HG02588 (cell line): ENCODE measurements around the gene NMNAT3.
"Not testable (repeated sequence)": the region's sequence is repeated elsewhere in the genome, so short reads cannot be mapped to it uniquely, and the experiment has no call there.

Experiments
- ATAC-seq: cut with Tn5 transposase; IDR thresholded peaks from one replicate; pipeline ENCODE4 v1.9.1; 2021; ENCODE audit warnings: mild to moderate bottlenecking, moderate library complexity; ENCODE audit not compliant: unreplicated experiment

Gene NMNAT3

GRCh38 chr3:139586420-139587017 is 91.3 kb downstream of the NMNAT3 start:
- ATAC-seq: peak; percentile 85

DNA sequence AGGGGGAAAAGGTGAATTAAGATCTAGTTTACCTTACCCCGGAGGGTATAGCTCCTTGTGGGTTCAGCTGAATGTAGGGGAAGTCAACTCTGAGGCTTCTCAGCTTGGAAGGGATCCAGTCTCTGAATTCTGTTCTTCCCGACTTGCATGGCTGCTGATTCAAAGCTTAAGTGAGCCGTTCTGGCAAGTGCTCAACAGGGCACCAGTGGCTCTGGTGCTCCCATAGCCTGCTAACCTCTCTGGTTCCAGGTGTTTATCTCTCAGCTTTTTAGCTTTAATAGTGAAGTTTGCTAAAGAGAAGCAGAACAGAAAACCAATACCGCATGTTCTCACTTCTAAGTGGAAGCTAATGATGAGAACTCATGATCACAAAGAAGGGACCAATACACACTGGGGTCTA is 92.0 kb downstream of the NMNAT3 start:
- no peak for ATAC-seq

GRCh38 chr3:139583651-139584050 is 94.1 kb downstream of the NMNAT3 start:
- ATAC-seq: not testable (repeated sequence)

- ATAC-seq: no peak
Measured at GRCh38 chr3:139578783-139579182, 99.0 kb downstream of the NMNAT3 start.

GRCh38 chr3:139577909-139578308 is 99.9 kb downstream of the NMNAT3 start:
- no peak for ATAC-seq

GRCh38 chr3:139577346-139577745 is 100.4 kb downstream of the NMNAT3 start:
- ATAC-seq: no peak

GRCh38 chr3:139574026-139574947 is 103.5 kb downstream of the NMNAT3 start:
- no peak for ATAC-seq

- ATAC-seq: no peak
Measured at GRCh38 chr3:139572847-139573672, 104.7 kb downstream of the NMNAT3 start.

DNA sequence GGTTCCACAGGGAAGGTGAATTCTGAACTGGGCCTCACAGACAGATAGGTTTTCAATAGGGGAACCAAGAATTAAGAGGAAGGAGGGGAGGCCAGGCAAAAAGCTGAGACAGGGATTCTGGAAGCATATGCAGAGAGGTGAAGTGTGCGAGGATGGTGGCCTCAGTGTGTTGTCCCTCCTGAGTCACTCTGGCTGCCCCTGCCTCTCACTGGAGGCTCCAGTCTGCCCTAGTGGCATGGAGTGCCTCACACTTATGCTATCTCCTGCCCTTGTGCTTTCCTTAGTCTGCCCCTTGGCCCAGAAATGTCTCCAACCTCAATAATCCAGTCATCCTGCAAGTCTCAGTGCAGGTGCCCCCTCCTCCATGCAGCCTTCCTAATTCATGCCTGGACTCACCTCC is 106.1 kb downstream of the NMNAT3 start:
- ATAC-seq: no peak

DNA sequence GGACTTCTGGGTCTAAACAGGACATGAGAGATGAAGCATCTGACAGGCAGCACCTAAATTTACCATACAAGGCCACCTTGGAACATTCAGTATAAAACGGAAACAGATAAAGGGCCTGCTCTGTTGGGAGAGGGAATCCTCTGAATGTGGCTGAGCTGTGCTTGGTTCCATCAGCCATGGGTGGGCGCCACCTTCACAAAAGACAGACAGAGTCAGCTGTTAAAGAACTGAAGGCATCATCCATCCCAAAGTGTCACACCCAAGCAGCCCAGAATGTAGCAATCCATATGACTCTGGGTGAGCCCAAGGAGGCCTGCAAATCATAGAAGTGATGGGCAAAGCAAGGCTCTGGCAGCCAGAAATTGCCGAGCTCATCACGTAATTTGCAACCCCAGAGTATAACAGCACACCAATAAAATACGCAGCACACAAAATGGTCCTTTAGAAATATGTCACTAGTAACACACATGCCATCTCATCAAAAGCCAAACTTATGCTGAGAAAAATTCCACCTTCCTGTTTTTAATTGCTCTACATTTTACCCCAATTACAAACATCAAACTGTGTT is 113.4 kb downstream of the NMNAT3 start:
- no peak for ATAC-seq

DNA sequence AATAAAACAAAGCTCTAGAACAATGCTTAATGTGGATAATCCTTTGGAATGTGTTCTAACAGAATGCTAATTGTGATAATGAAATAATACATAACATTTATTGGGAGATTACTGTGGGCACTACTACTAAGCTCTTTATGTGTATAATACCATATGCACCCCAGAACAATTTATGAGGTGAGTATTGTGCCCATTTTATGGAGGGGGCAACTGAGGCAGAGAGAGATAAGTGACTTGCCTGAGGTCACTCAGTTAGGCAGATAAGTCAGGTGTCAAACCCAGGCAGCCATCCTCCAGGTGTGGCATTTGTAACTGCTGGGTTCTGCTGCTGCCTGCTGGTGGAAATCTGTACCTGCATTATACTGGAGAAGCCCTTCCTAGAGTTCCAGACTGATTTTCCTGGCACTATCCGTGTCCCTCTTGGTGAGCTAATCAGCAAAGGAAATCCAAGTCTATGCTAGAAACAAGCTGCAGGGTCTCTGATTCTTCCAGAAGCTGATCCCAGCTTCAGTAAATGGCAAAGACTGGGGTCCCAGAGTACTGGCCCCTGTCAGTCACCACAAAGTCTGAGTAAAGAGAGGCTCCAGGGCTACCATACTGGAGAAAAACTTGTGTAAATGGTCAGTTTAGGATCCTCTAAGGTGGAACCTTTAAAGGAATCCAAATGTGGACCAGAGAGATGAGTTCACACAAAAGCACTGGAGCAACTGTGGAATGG is 115.7 kb downstream of the NMNAT3 start:
- ATAC-seq: no peak

- no peak for ATAC-seq
Measured at GRCh38 chr3:139561255-139561817, 116.4 kb downstream of the NMNAT3 start.

- no peak for ATAC-seq
Measured at GRCh38 chr3:139560411-139560810, 117.4 kb downstream of the NMNAT3 start.

DNA sequence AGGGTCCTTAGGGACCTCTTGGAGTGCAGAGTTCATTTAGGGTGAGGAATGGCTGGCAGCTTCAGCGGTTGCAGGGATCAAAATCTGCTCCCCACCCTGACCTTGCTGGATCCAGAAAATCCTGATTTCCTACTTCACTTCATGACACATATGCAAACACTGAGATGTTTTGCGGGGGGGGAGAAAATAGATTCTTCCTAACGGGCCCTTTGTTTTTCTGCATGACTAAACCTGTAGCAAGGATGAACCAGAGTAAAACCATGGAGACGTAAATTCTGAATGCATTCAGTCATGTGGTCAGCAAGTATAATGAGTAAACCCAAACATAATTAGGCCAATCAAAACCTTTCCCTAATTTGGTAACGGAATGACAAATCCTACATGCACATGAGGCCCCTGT is 118.2 kb downstream of the NMNAT3 start:
- no peak for ATAC-seq

- ATAC-seq: no peak
Measured at GRCh38 chr3:139558351-139559266, 119.2 kb downstream of the NMNAT3 start.

- ATAC-seq: no peak
Measured at GRCh38 chr3:139557041-139557440, 120.7 kb downstream of the NMNAT3 start.

DNA sequence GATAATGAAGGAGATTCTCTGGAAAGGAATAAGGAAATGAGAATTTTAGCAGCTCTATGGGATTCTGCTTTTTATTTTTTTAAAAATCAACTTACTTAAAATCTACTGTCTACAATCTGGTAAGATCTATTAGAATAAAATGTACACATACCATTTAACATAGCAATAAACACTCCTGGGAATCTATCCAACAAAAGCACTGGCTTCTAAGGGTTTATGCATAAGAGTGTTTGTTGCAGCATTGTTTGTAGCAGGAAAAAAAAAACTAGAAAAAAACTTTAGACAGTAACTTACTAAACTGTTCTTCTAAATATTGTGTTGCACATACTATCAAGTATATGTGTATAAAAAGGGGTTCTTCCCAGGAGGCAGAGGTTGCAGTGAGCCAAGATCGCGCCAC is 122.5 kb downstream of the NMNAT3 start:
- no peak for ATAC-seq

- no peak for ATAC-seq
Measured at GRCh38 chr3:139554628-139555027, 123.1 kb downstream of the NMNAT3 start.
